DND-41 (cell line): ENCODE measurements around the gene HEY2.
A peak's percentile ranks its signal among the peaks of the same experiment; 100 is the strongest.

ENCODE experiments used
- ATAC-seq: fragments of 200-7000 bp; cut with Tn5 transposase; 3 replicates; pipeline ENCODE4 v1.9.1; 2021; ENCODE audit warnings: low read depth; ENCODE audit not compliant: insufficient read depth
- DNase-seq: peaks from one replicate; pipeline ENCODE4 v3.0.0-alpha.2; 2020
- H2AFZ ChIP-seq: 2 replicates; pipeline ENCODE4 v1.6.0; 2012; ENCODE audit warnings: low read depth, low read length
- H3K27ac ChIP-seq: 2 replicates; pipeline ENCODE4 v1.5.1; 2012; ENCODE audit warnings: low read length, inconsistent platforms
- H3K27me3 ChIP-seq: fragments of 200-600 bp; sonication (generic); 2 replicates; pipeline ENCODE4 v1.6.0; 2012; ENCODE audit warnings: low read length, mild to moderate bottlenecking, inconsistent platforms; ENCODE audit not compliant: insufficient read depth, poor library complexity
- H3K36me3 ChIP-seq: 2 replicates; pipeline ENCODE4 v1.5.1; 2012; ENCODE audit warnings: low read length, inconsistent platforms; ENCODE audit not compliant: insufficient read depth
- H3K4me1 ChIP-seq: 2 replicates; pipeline ENCODE4 v1.5.1; 2012; ENCODE audit warnings: mild to moderate bottlenecking, low read length; ENCODE audit not compliant: insufficient read depth
- H3K4me2 ChIP-seq: 2 replicates; pipeline ENCODE4 v1.6.0; 2012; ENCODE audit warnings: mild to moderate bottlenecking, moderate library complexity, low read length, inconsistent platforms; ENCODE audit not compliant: insufficient read depth
- H3K4me3 ChIP-seq, 2 experiments: fragments of 200-600 bp in 1 of 2; shearing (Covaris generic) in 1 of 2; 2 replicates each; pipeline ENCODE4 v1.5.1; 2012 to 2016; ENCODE audit warnings: inconsistent platforms in 2 of 2, low read length in 2 of 2, mild to moderate bottlenecking in 2 of 2, low read depth in 1 of 2, moderate library complexity in 1 of 2
- H3K79me2 ChIP-seq: 2 replicates; pipeline ENCODE4 v1.6.0; 2012; ENCODE audit warnings: low read length, inconsistent platforms; ENCODE audit not compliant: insufficient read depth
- H3K9ac ChIP-seq: 2 replicates; pipeline ENCODE4 v1.6.0; 2012; ENCODE audit warnings: low read depth, mild to moderate bottlenecking, inconsistent platforms, low read length, moderate library complexity
- H3K9me3 ChIP-seq: 2 replicates; pipeline ENCODE4 v1.5.1; 2012; ENCODE audit warnings: low read length, moderate library complexity, mild to moderate bottlenecking, inconsistent platforms; ENCODE audit not compliant: insufficient read depth, severe bottlenecking
- H4K20me1 ChIP-seq: 2 replicates; pipeline ENCODE4 v1.6.0; 2012; ENCODE audit warnings: low read length; ENCODE audit not compliant: insufficient read depth
- CTCF ChIP-seq: IDR thresholded peaks from 2 replicates; pipeline ENCODE4 v1.5.1; 2012; ENCODE audit warnings: borderline replicate concordance, low read length, moderate library complexity, mild to moderate bottlenecking; ENCODE audit not compliant: poor library complexity, severe bottlenecking; ENCODE audit errors: extremely low read depth
- EZH2 ChIP-seq: IDR thresholded peaks from 3 replicates; pipeline ENCODE4 v1.6.1; 2012; ENCODE audit warnings: borderline replicate concordance, low read depth, mild to moderate bottlenecking, moderate library complexity, low read length, inconsistent platforms; ENCODE audit not compliant: severe bottlenecking

HEY2 gene

GRCh38 chr6:125780540-125781313 lies 31.3 kb downstream of the HEY2 start:
- Histone ChIP-seq H3K9ac (peak overlapping the region; percentile 61), H4K20me1 (no peaks in the 10 kb centered on the region), H3K27me3 (peaks cover 3% of the 10 kb centered on the region), H3K4me3 (peak overlapping the region; percentile 42 to 61), H3K36me3 (peaks cover under 1% of the 10 kb centered on the region; the same call in 1 of the 2 replicates), H3K4me2 (peak overlapping the region; percentile 97), H3K4me1 (peaks cover 32% of the 10 kb centered on the region), H3K27ac (peak overlapping the region; percentile 89), H3K79me2 (peaks cover 30% of the 10 kb centered on the region), H2AFZ (peak overlapping the region; percentile 75), H3K9me3 (no peaks in the 10 kb centered on the region)
- TF ChIP-seq EZH2 (no peak), CTCF (no peak)
- ATAC-seq (peak; percentile 75), DNase-seq (peak; percentile 70)

GRCh38 chr6:125781314-125781868 lies 32.0 kb downstream of the HEY2 start:
- no peaks in the 10 kb centered on the region for H3K9me3 ChIP-seq
- peak; percentile 58 for ATAC-seq
- peak overlapping the region; percentile 61 for H3K9ac ChIP-seq
- peaks cover 3% of the 10 kb centered on the region for H3K27me3 ChIP-seq
- peak overlapping the region; percentile 97 for H3K4me2 ChIP-seq
- peaks cover 7% of the 10 kb centered on the region; the same call in 1 of the 2 replicates for H3K36me3 ChIP-seq
- TF ChIP-seq EZH2, result no peak
- TF ChIP-seq CTCF, result peak; percentile 42
- no peaks in the 10 kb centered on the region for H4K20me1 ChIP-seq
- no peak for DNase-seq
- H3K4me1 ChIP-seq, result peaks cover 32% of the 10 kb centered on the region
- H3K4me3 ChIP-seq, result peak overlapping the region; percentile 42 to 61; a peak in 3 of 4 replicates
- H3K27ac ChIP-seq, result peak overlapping the region; percentile 89
- peak overlapping the region; percentile 75 for H2AFZ ChIP-seq
- peaks cover 30% of the 10 kb centered on the region for H3K79me2 ChIP-seq

- no peak overlapping the region for H2AFZ ChIP-seq
- no peaks in the 10 kb centered on the region for H3K9me3 ChIP-seq
- DNase-seq (no peak), ATAC-seq (no peak)
- no peak overlapping the region for H3K4me2 ChIP-seq
- no peaks in the 10 kb centered on the region for H4K20me1 ChIP-seq
- no peaks in the 10 kb centered on the region for H3K27me3 ChIP-seq
- H3K27ac ChIP-seq, result no peak overlapping the region
- H3K79me2 ChIP-seq, result peaks cover 30% of the 10 kb centered on the region
- no peak overlapping the region for H3K9ac ChIP-seq
- peaks cover 7% of the 10 kb centered on the region; the same call in 1 of the 2 replicates for H3K36me3 ChIP-seq
- peaks cover 43% of the 10 kb centered on the region for H3K4me1 ChIP-seq
- TF ChIP-seq EZH2, result no peak
- no peak for TF ChIP-seq CTCF
- H3K4me3 ChIP-seq, result no peak overlapping the region
These were observed 34.9 kb downstream of the HEY2 start for GRCh38 chr6:125784365-125784764.
